ENCODE measurements around the gene DNAJC18. TPM values are rescaled to one million over a fixed set of nuclear protein-coding genes. Genes with fewer than 3 reads are reported as not detected.

Gene DNAJC18
- total and polyA plus RNA-seq, 2 donors (not counting 1 experiment from before 2014, with no cell fraction given), result 2.0 to 13.6 TPM

GRCh38 chr5:139482050-139482889 is 42.9 kb upstream of the DNAJC18 start, which contains the start of gene STING1:
STING1 (minus strand) TSS chr5:139482758; CDS start chr5:139481704, 1,054 bp downstream.
- Mint-ChIP-seq H3K4me1 (peaks cover 19% of the 10 kb centered on the region), H3K4me3 (peak within 1 kb of the TSS; percentile 35), H3K27me3 (no peaks in the 10 kb centered on the region), H3K27ac (peak within 1 kb of the TSS; percentile 28), H3K9me3 (ENCODE audit: insufficient read depth) (no peaks in the 10 kb centered on the region)
- POLR2A ChIA-PET, result interaction anchor here (0.6 kb wide), 1 partner anchor 12 kb away, joined by 3 read pairs; no protein-coding TSS in a partner anchor
- intact Hi-C loops (cut with micrococcal nuclease), result no loop called here
- ATAC-seq (ENCODE audit: low read depth), result peak; percentile 51
- Histone ChIP-seq H2AFZ (ENCODE audit: insufficient read depth, low read depth, low read length, poor library complexity, severe bottlenecking) (peak within 1 kb of the TSS; percentile 83), H3K4me3 (ENCODE audit: control extremely low read depth in 1 of 5, extremely low read depth in 1 of 5, insufficient read depth in 1 of 5, low read depth in 2 of 5, low read length in 4 of 5) (peak within 1 kb of the TSS in 3 of 5 experiments; percentile 4 to 16 (median 7)), H3K27ac (ENCODE audit: low read length in 2 of 2) (peak within 1 kb of the TSS in 1 of 2 donors; percentile 48), H3K27me3 (replicated peaks in 1 of 4; ENCODE audit: control extremely low read depth in 1 of 4, control insufficient read depth in 3 of 4, insufficient read depth in 4 of 4, low read length in 3 of 4) (peaks cover 0 to 2% (median 0%) of the 10 kb centered on the region in 4 experiments), H3K79me2 (ENCODE audit: control insufficient read depth, insufficient read depth, low read length) (no peaks in the 10 kb centered on the region), H3K36me3 (replicated peaks in 1 of 2; ENCODE audit: control extremely low read depth in 1 of 2, control insufficient read depth in 1 of 2, extremely low read depth in 1 of 2, insufficient read depth in 2 of 2, low read length in 1 of 2) (no peaks in the 10 kb centered on the region), H4K20me1 (ENCODE audit: control insufficient read depth, insufficient read depth, low read length, poor library complexity, severe bottlenecking) (no peaks in the 10 kb centered on the region), H3K9me3 (ENCODE audit: control extremely low read depth in 1 of 3, control insufficient read depth in 2 of 3, insufficient read depth in 1 of 3, low read length in 2 of 3) (no peaks in the 10 kb centered on the region), H3K9ac (ENCODE audit: low read length) (peak within 1 kb of the TSS; percentile 14), H3K4me1 (ENCODE audit: control insufficient read depth in 2 of 2, insufficient read depth in 2 of 2, low read length in 2 of 2) (peaks cover 17 to 18% of the 10 kb centered on the region in 2 donors), H3K4me2 (replicated peaks; ENCODE audit: low read depth, low read length, poor library complexity, severe bottlenecking) (peak within 1 kb of the TSS; percentile 59)
- TF ChIP-seq CTCF (IDR thresholded peaks at IDR 0.05), result no peak
- 17% methylated on average over 11 of the region's 19 CpGs for WGBS (ENCODE audit: insufficient coverage)
- DNase-seq, result peak; percentile 44
- CTCF ChIA-PET, result interaction anchor here (0.8 kb wide), 1 partner anchor 60 kb away, joined by 5 read pairs; no protein-coding TSS in a partner anchor

- WGBS (ENCODE audit: insufficient coverage), result 24% methylated on average over 5 of the region's 5 CpGs
- Histone ChIP-seq H3K36me3 (replicated peaks in 1 of 2; ENCODE audit: control extremely low read depth in 1 of 2, control insufficient read depth in 1 of 2, extremely low read depth in 1 of 2, insufficient read depth in 2 of 2, low read length in 1 of 2) (no peaks in the 10 kb centered on the region), H4K20me1 (ENCODE audit: control insufficient read depth, insufficient read depth, low read length, poor library complexity, severe bottlenecking) (no peaks in the 10 kb centered on the region), H3K27me3 (replicated peaks in 1 of 4; ENCODE audit: control extremely low read depth in 1 of 4, control insufficient read depth in 3 of 4, insufficient read depth in 4 of 4, low read length in 3 of 4) (peaks cover 0 to 2% (median 0%) of the 10 kb centered on the region in 4 experiments), H3K9me3 (ENCODE audit: control extremely low read depth in 1 of 3, control insufficient read depth in 2 of 3, insufficient read depth in 1 of 3, low read length in 2 of 3) (no peaks in the 10 kb centered on the region), H3K9ac (ENCODE audit: low read length) (peak overlapping the region; percentile 14), H2AFZ (ENCODE audit: insufficient read depth, low read depth, low read length, poor library complexity, severe bottlenecking) (peak overlapping the region; percentile 83), H3K4me1 (ENCODE audit: control insufficient read depth in 2 of 2, insufficient read depth in 2 of 2, low read length in 2 of 2) (peaks cover 17 to 18% of the 10 kb centered on the region in 2 donors), H3K4me2 (replicated peaks; ENCODE audit: low read depth, low read length, poor library complexity, severe bottlenecking) (peak overlapping the region; percentile 59), H3K27ac (ENCODE audit: low read length in 2 of 2) (no peak overlapping the region), H3K4me3 (ENCODE audit: control extremely low read depth in 1 of 5, extremely low read depth in 1 of 5, insufficient read depth in 1 of 5, low read depth in 2 of 5, low read length in 4 of 5) (peak overlapping the region in 1 of 5 experiments; percentile 7), H3K79me2 (ENCODE audit: control insufficient read depth, insufficient read depth, low read length) (no peaks in the 10 kb centered on the region)
- H3K27ac Mint-ChIP-seq, result no peak overlapping the region
- DNase-seq, result no peak
- peak overlapping the region; percentile 18 for H3K4me3 Mint-ChIP-seq
- TF ChIP-seq EZH2 (IDR thresholded peaks at IDR 0.05; ENCODE audit: borderline replicate concordance, insufficient read depth, low read depth, low read length, poor library complexity, severe bottlenecking) (no peak), CTCF (IDR thresholded peaks at IDR 0.05) (no peak)
- intact Hi-C loops (cut with micrococcal nuclease), result no loop called here
- ATAC-seq (ENCODE audit: low read depth), result no peak
- H3K27me3 Mint-ChIP-seq, result no peaks in the 10 kb centered on the region
- POLR2A ChIA-PET, result interaction anchor here (0.6 kb wide), 1 partner anchor 11 kb away, joined by 3 read pairs; no protein-coding TSS in a partner anchor
- peaks cover 19% of the 10 kb centered on the region for H3K4me1 Mint-ChIP-seq
- H3K9me3 Mint-ChIP-seq (ENCODE audit: insufficient read depth), result no peaks in the 10 kb centered on the region
- CTCF ChIA-PET, result interaction anchor here (0.8 kb wide), 1 partner anchor 59 kb away, joined by 5 read pairs; no protein-coding TSS in a partner anchor
Measured at GRCh38 chr5:139481580-139482049, 42.3 kb upstream of the DNAJC18 start.

Measured in B cell (primary cell).